Activated CD4-positive, CD25-positive, alpha-beta regulatory T cell (primary cell): ENCODE measurements around the gene DVL2.
A peak's percentile ranks its signal among the peaks of the same experiment; 100 is the strongest.

Source experiments
- DNase-seq, 4 experiments: peaks; one replicate each; lab custom pipeline; 2025; lab: John Stamatoyannopoulos, UW

DVL2 gene

GRCh38 chr17:7219812-7220592 is 14.3 kb downstream of the DVL2 start, which contains the start of the genes ACADVL and DLG4:
Gene ACADVL, plus strand, starts transcription at chr17:7219938. Its CDS starts 47 bp downstream, at chr17:7219985.
Gene DLG4, minus strand, starts transcription at chr17:7219836.
- DNase-seq, result peak; percentile 53 to 68 (median 57)

- DNase-seq, result no peak
Measured at GRCh38 chr17:7219229-7219811, 15.0 kb downstream of the DVL2 start.

- no peak for DNase-seq
Measured at GRCh38 chr17:7218758-7219157, 15.6 kb downstream of the DVL2 start.

- no peak for DNase-seq
Measured at GRCh38 chr17:7218166-7218565, 16.2 kb downstream of the DVL2 start.

- no peak for DNase-seq
Measured at GRCh38 chr17:7217113-7217987, 17.0 kb downstream of the DVL2 start.

GRCh38 chr17:7216242-7217112 is 17.8 kb downstream of the DVL2 start:
- DNase-seq, result no peak

- no peak for DNase-seq
Measured at GRCh38 chr17:7215652-7216180, 18.6 kb downstream of the DVL2 start.

- no peak for DNase-seq
Measured at GRCh38 chr17:7215136-7215638, 19.1 kb downstream of the DVL2 start.

- DNase-seq, result peak; percentile 96 to 98 (median 97)
Measured at GRCh38 chr17:7214300-7215135, 19.8 kb downstream of the DVL2 start.

- DNase-seq, result peak in 1 of 4 experiments; percentile 45
Measured at GRCh38 chr17:7213895-7214299, 20.4 kb downstream of the DVL2 start.

GRCh38 chr17:7211491-7212273 is 22.6 kb downstream of the DVL2 start:
- DNase-seq, result no peak

GRCh38 chr17:7208754-7209460 is 25.4 kb downstream of the DVL2 start:
- DNase-seq, result no peak

GRCh38 chr17:7208027-7208571 is 26.2 kb downstream of the DVL2 start:
- DNase-seq, result no peak

GRCh38 chr17:7207120-7208001 is 27.0 kb downstream of the DVL2 start:
- no peak for DNase-seq

- DNase-seq, result no peak
Measured at GRCh38 chr17:7205561-7205960, 28.8 kb downstream of the DVL2 start.

GRCh38 chr17:7204828-7205461 is 29.4 kb downstream of the DVL2 start:
- peak; percentile 76 to 91 (median 88) for DNase-seq

- no peak for DNase-seq
Measured at GRCh38 chr17:7204336-7204735, 30.0 kb downstream of the DVL2 start.
